ENCODE data around the gene FBXW4. TPM values are rescaled to one million over a fixed set of nuclear protein-coding genes. Genes with fewer than 3 reads are reported as not detected.

Gene FBXW4
- total and polyA plus RNA-seq, 9 of the 15 experiments (the other 6 are each of a cell fraction or from before 2014, with no cell fraction given), result 1.0 to 10.6 (median 5.4) TPM

- TF ChIP-seq ESRRB (CRISPR knock-in tag; IDR thresholded peaks at IDR 0.05; ENCODE audit: borderline replicate concordance) (no peak), POLR2AphosphoS5 (IDR thresholded peaks at IDR 0.05; ENCODE audit: control insufficient read depth, insufficient read depth, low read depth, low read length) (peak; percentile 95), ZNF197 (CRISPR knock-in tag; IDR thresholded peaks at IDR 0.05; ENCODE audit: low read depth) (0 out of 2 replicates have a peak, but pooled peaks have one; percentile 50), ZNF699 (CRISPR knock-in tag; IDR thresholded peaks at IDR 0.05; ENCODE audit: insufficient replicate concordance) (no peak), E2F3 (CRISPR knock-in tag; IDR thresholded peaks at IDR 0.05) (no peak), ZNF766 (CRISPR knock-in tag; conservative IDR thresholded peaks at IDR 0.05) (no peak), NELFE (IDR thresholded peaks at IDR 0.05; ENCODE audit: insufficient read depth, insufficient read length) (no peak), TEAD4 (IDR thresholded peaks at IDR 0.05; ENCODE audit: low read length) (peak; percentile 97), TEAD4 (CRISPR knock-in tag; IDR thresholded peaks at IDR 0.05; ENCODE audit: borderline replicate concordance) (no peak), CHCHD3 (CRISPR knock-in tag; IDR thresholded peaks at IDR 0.05) (no peak), JUN (IDR thresholded peaks at IDR 0.05; ENCODE audit: borderline replicate concordance, low read depth, low read length) (0 out of 2 replicates have a peak, but pooled peaks have one; percentile 27), JUN (CRISPR knock-in tag; IDR thresholded peaks at IDR 0.05; ENCODE audit: borderline replicate concordance) (no peak), FOXM1 (IDR thresholded peaks at IDR 0.05; ENCODE audit: low read depth) (peak; percentile 88), FOXM1 (CRISPR knock-in tag; IDR thresholded peaks at IDR 0.05; ENCODE audit: low read depth) (no peak), NEUROD1 (IDR thresholded peaks at IDR 0.05; ENCODE audit: borderline replicate concordance, low read depth, low read length, partially characterized antibody) (peak; percentile 56), MYNN (IDR thresholded peaks at IDR 0.05) (0 out of 2 replicates have a peak, but pooled peaks have one; percentile 35), MYNN (CRISPR knock-in tag; IDR thresholded peaks at IDR 0.05) (no peak), SOX6 (IDR thresholded peaks at IDR 0.05) (peak; percentile 87), KLF1 (tag; IDR thresholded peaks at IDR 0.05) (no peak), PHB (CRISPR knock-in tag; IDR thresholded peaks at IDR 0.05) (no peak), ATF3 (IDR thresholded peaks at IDR 0.05) (no peak), ATF3 (CRISPR knock-in tag; conservative IDR thresholded peaks at IDR 0.05) (no peak), JUND (IDR thresholded peaks at IDR 0.05; ENCODE audit: borderline replicate concordance, low read depth, low read length) (no peak; the same call in 1 of the 2 replicates), JUND (tag; IDR thresholded peaks at IDR 0.05; ENCODE audit: borderline replicate concordance, low read depth, low read length) (peak; percentile 17; the same call in 1 of the 3 replicates)
- TF ChIP-seq, protein P1, sequence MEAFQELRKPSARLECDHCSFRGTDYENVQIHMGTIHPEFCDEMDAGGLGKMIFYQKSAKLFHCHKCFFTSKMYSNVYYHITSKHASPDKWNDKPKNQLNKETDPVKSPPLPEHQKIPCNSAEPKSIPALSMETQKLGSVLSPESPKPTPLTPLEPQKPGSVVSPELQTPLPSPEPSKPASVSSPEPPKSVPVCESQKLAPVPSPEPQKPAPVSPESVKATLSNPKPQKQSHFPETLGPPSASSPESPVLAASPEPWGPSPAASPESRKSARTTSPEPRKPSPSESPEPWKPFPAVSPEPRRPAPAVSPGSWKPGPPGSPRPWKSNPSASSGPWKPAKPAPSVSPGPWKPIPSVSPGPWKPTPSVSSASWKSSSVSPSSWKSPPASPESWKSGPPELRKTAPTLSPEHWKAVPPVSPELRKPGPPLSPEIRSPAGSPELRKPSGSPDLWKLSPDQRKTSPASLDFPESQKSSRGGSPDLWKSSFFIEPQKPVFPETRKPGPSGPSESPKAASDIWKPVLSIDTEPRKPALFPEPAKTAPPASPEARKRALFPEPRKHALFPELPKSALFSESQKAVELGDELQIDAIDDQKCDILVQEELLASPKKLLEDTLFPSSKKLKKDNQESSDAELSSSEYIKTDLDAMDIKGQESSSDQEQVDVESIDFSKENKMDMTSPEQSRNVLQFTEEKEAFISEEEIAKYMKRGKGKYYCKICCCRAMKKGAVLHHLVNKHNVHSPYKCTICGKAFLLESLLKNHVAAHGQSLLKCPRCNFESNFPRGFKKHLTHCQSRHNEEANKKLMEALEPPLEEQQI (IDR thresholded peaks at IDR 0.05), result peak; percentile 27; the same call in 1 of the 2 replicates
Measured at GRCh38 chr10:101575580-101576210, 119.3 kb downstream of the FBXW4 start (continued).

Data from K562 (cell line).